ENCODE measurements around the gene NSUN4. TPM values are rescaled to one million over a fixed set of nuclear protein-coding genes. Genes with fewer than 3 reads are reported as not detected.
"Not testable (repeated sequence)": the region's sequence is repeated elsewhere in the genome, so short reads cannot be mapped to it uniquely, and the experiment has no call there.

The NSUN4 gene
- total RNA-seq, 2 experiments from 2014 or later = 23.2 to 24.9 TPM

- peaks cover 23% of the 10 kb centered on the region for H3K36me3 Mint-ChIP-seq
- H3K4me3 Mint-ChIP-seq = no peak overlapping the region
Measured at GRCh38 chr1:46310321-46310720, 30.3 kb upstream of the NSUN4 start.

GRCh38 chr1:46315669-46316403 is 24.8 kb upstream of the NSUN4 start:
- H3K9me3 Mint-ChIP-seq = no peaks in the 10 kb centered on the region
- POLR2A ChIA-PET = no interaction called here
- no peaks in the 10 kb centered on the region for H3K4me1 Mint-ChIP-seq
- no peak for ATAC-seq (ENCODE audit: low read depth)
- H3K36me3 Mint-ChIP-seq = peaks cover 15% of the 10 kb centered on the region
- H3K27me3 Mint-ChIP-seq = no peaks in the 10 kb centered on the region
- DNase-seq = no peak
- H3K27ac Mint-ChIP-seq = no peak overlapping the region
- H3K4me3 Mint-ChIP-seq = no peak overlapping the region

More at GRCh38 chr1:46310321-46310720, 30.3 kb upstream of the NSUN4 start:
- Mint-ChIP-seq H3K27me3 (no peaks in the 10 kb centered on the region), H3K4me1 (peaks cover 22% of the 10 kb centered on the region), H3K27ac (no peak overlapping the region), H3K9me3 (no peaks in the 10 kb centered on the region)
- no peak for DNase-seq
- POLR2A ChIA-PET = no interaction called here
- ATAC-seq (ENCODE audit: low read depth) = no peak

- DNase-seq (no peak), ATAC-seq (ENCODE audit: low read depth) (no peak)
- no peak overlapping the region for H3K4me3 Mint-ChIP-seq
- H3K4me1 Mint-ChIP-seq = no peaks in the 10 kb centered on the region
- no peaks in the 10 kb centered on the region for H3K27me3 Mint-ChIP-seq
- H3K9me3 Mint-ChIP-seq = no peaks in the 10 kb centered on the region
- POLR2A ChIA-PET = interaction anchor here (1.1 kb wide), 3 partner anchors 13 to 29 kb away, joined by 3 to 5 read pairs (median 5); no protein-coding TSS in a partner anchor
- no peak overlapping the region for H3K27ac Mint-ChIP-seq
- H3K36me3 Mint-ChIP-seq = peaks cover 11% of the 10 kb centered on the region
Measured at GRCh38 chr1:46317323-46317722, 23.3 kb upstream of the NSUN4 start.

- DNase-seq; H3K27me3 Mint-ChIP-seq; H3K9me3 Mint-ChIP-seq; H3K27ac Mint-ChIP-seq; H3K36me3 Mint-ChIP-seq; ATAC-seq (ENCODE audit: low read depth); H3K4me1 Mint-ChIP-seq; H3K4me3 Mint-ChIP-seq: not testable (repeated sequence)
- POLR2A ChIA-PET = interaction anchor here (1.0 to 1.6 kb wide), 2 partner anchors 16 to 38 kb away, joined by 3 to 4 read pairs; no protein-coding TSS in a partner anchor
Measured at GRCh38 chr1:46319301-46319700, 21.3 kb upstream of the NSUN4 start.

- ATAC-seq (ENCODE audit: low read depth); H3K27ac Mint-ChIP-seq; H3K27me3 Mint-ChIP-seq; H3K4me1 Mint-ChIP-seq; H3K4me3 Mint-ChIP-seq; DNase-seq; H3K9me3 Mint-ChIP-seq; H3K36me3 Mint-ChIP-seq: not testable (repeated sequence)
- POLR2A ChIA-PET = interaction anchor here (1.0 kb wide), 1 partner anchor 17 kb away, joined by 4 read pairs; no protein-coding TSS in a partner anchor
Measured at GRCh38 chr1:46319960-46320914, 20.4 kb upstream of the NSUN4 start.

GRCh38 chr1:46322191-46322590 is 18.4 kb upstream of the NSUN4 start:
- H3K27ac Mint-ChIP-seq = not testable (repeated sequence)

GRCh38 chr1:46325285-46326076 is 15.1 kb upstream of the NSUN4 start:
- ATAC-seq (ENCODE audit: low read depth); H3K4me3 Mint-ChIP-seq; H3K9me3 Mint-ChIP-seq; H3K36me3 Mint-ChIP-seq; H3K4me1 Mint-ChIP-seq; H3K27ac Mint-ChIP-seq; DNase-seq; H3K27me3 Mint-ChIP-seq: not testable (repeated sequence)
- POLR2A ChIA-PET = interaction anchor here (0.5 kb wide), 1 partner anchor 11 kb away, joined by 3 read pairs; no protein-coding TSS in a partner anchor

More at GRCh38 chr1:46322191-46322590, 18.4 kb upstream of the NSUN4 start:
- not testable (repeated sequence) for ATAC-seq (ENCODE audit: low read depth); DNase-seq; H3K4me3 Mint-ChIP-seq; H3K27me3 Mint-ChIP-seq; H3K9me3 Mint-ChIP-seq; H3K4me1 Mint-ChIP-seq; H3K36me3 Mint-ChIP-seq
- POLR2A ChIA-PET = interaction anchor here (0.6 kb wide), 1 partner anchor 714 kb away, joined by 3 read pairs; no protein-coding TSS in a partner anchor

GRCh38 chr1:46328182-46328581 is 12.4 kb upstream of the NSUN4 start:
- DNase-seq; H3K4me3 Mint-ChIP-seq; POLR2A ChIA-PET; H3K9me3 Mint-ChIP-seq; ATAC-seq (ENCODE audit: low read depth); H3K36me3 Mint-ChIP-seq; H3K4me1 Mint-ChIP-seq; H3K27me3 Mint-ChIP-seq; H3K27ac Mint-ChIP-seq: not testable (repeated sequence)

GRCh38 chr1:46329807-46330206 is 10.8 kb upstream of the NSUN4 start:
- H3K27ac Mint-ChIP-seq, POLR2A ChIA-PET: not testable (repeated sequence)

GRCh38 chr1:46330381-46330780 is 10.2 kb upstream of the NSUN4 start:
- ATAC-seq (ENCODE audit: low read depth); H3K36me3 Mint-ChIP-seq; H3K4me1 Mint-ChIP-seq; POLR2A ChIA-PET; DNase-seq; H3K9me3 Mint-ChIP-seq; H3K4me3 Mint-ChIP-seq; H3K27me3 Mint-ChIP-seq; H3K27ac Mint-ChIP-seq: not testable (repeated sequence)

More at GRCh38 chr1:46329807-46330206, 10.8 kb upstream of the NSUN4 start:
- not testable (repeated sequence) for H3K36me3 Mint-ChIP-seq; H3K4me3 Mint-ChIP-seq; H3K9me3 Mint-ChIP-seq; H3K4me1 Mint-ChIP-seq; ATAC-seq (ENCODE audit: low read depth); DNase-seq; H3K27me3 Mint-ChIP-seq

GRCh38 chr1:46331786-46332540 is 8.6 kb upstream of the NSUN4 start:
- H3K4me3 Mint-ChIP-seq; H3K36me3 Mint-ChIP-seq; POLR2A ChIA-PET; H3K27ac Mint-ChIP-seq; DNase-seq; H3K27me3 Mint-ChIP-seq; ATAC-seq (ENCODE audit: low read depth); H3K4me1 Mint-ChIP-seq; H3K9me3 Mint-ChIP-seq: not testable (repeated sequence)

GRCh38 chr1:46333300-46334029 is 7.1 kb upstream of the NSUN4 start:
- Mint-ChIP-seq H3K4me3 (no peak overlapping the region), H3K4me1 (no peaks in the 10 kb centered on the region), H3K27me3 (peaks cover 2% of the 10 kb centered on the region), H3K9me3 (no peaks in the 10 kb centered on the region), H3K27ac (no peak overlapping the region), H3K36me3 (no peaks in the 10 kb centered on the region)
- POLR2A ChIA-PET = interaction anchor here (0.8 kb wide), 1 partner anchor 14 kb away, joined by 3 read pairs; no protein-coding TSS in a partner anchor
- no peak for ATAC-seq (ENCODE audit: low read depth)
- no peak for DNase-seq
